ENCODE data around the gene HAND2.

The HAND2 gene

DNA sequence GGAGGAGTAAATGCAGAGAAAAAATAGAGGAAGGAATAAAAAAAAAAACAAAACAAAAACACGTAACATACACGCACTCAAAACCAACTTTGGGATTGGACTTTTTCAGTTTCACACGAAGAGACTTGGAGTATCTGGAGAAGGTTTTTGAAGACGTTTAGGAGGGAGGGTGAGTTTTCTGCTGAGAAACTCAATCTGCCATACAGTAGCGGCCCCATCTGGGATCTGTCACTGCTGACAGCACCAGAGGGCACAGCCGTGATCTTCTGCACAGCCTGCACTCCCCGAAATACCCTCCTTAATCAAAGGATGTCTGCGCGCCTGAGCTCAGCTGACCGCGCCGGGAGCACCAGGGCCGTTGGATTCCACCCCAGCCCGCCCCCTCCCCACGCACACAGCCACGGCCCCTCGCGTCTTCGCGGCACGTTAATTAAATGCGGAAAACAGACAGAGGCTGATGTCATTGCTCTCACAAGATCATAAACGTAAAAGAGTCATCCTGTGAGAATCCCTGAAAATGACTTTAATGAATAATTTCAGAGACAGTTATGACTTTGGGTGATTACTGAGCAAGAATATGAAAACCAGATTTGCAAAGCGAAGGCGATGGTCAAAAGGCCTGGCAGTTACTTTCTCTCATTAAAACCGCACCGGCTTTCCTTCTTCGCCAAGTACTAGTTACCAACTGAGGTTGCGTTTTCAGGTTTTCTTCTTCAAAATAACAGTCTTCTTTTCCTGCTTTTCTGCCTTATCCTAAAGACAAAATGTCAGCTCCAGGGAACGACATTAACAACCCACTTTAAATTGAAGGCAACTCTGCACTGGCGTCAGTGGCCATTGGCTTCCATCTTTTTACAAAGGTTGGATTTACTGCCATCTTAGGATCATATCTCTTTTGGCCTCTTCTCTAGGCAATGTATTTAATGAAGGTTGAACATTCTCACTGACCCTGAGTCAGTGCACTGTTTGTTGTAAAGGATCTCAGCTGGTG is 10.6 kb downstream of the HAND2 start:
- Histone ChIP-seq H2AFZ (ENCODE audit: low read depth, low read length, severe bottlenecking) (no peak overlapping the region), H3K9me3 (ENCODE audit: insufficient read depth, low read length) (no peaks in the 10 kb centered on the region), H3K4me2 (ENCODE audit: low read depth, low read length, poor library complexity, severe bottlenecking) (no peak overlapping the region), H3K9me2 (replicated peaks; ENCODE audit: insufficient read depth, low read length) (no peaks in the 10 kb centered on the region), H3F3A (ENCODE audit: insufficient read depth) (no peaks in the 10 kb centered on the region), H3K4me3 (ENCODE audit: insufficient read depth, low read length, poor library complexity, severe bottlenecking) (no peak overlapping the region), H3K79me2 (ENCODE audit: insufficient read depth, low read length) (no peaks in the 10 kb centered on the region), H3K27ac (ENCODE audit: low read depth, low read length) (no peak overlapping the region), H3K36me3 (ENCODE audit: low read length) (no peaks in the 10 kb centered on the region), H3K27me3 (ENCODE audit: low read length) (no peaks in the 10 kb centered on the region), H4K20me1 (ENCODE audit: low read depth, low read length) (no peaks in the 10 kb centered on the region), H3K9ac (ENCODE audit: low read length) (no peak overlapping the region)
- TF ChIP-seq, protein P1, sequence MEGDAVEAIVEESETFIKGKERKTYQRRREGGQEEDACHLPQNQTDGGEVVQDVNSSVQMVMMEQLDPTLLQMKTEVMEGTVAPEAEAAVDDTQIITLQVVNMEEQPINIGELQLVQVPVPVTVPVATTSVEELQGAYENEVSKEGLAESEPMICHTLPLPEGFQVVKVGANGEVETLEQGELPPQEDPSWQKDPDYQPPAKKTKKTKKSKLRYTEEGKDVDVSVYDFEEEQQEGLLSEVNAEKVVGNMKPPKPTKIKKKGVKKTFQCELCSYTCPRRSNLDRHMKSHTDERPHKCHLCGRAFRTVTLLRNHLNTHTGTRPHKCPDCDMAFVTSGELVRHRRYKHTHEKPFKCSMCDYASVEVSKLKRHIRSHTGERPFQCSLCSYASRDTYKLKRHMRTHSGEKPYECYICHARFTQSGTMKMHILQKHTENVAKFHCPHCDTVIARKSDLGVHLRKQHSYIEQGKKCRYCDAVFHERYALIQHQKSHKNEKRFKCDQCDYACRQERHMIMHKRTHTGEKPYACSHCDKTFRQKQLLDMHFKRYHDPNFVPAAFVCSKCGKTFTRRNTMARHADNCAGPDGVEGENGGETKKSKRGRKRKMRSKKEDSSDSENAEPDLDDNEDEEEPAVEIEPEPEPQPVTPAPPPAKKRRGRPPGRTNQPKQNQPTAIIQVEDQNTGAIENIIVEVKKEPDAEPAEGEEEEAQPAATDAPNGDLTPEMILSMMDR (IDR thresholded peaks at IDR 0.05; ENCODE audit: insufficient read depth, low read length, poor library complexity, severe bottlenecking): no peak
- TF ChIP-seq EZH2phosphoT487 (conservative IDR thresholded peaks at IDR 0.05; ENCODE audit: low read length): no peak

DNA sequence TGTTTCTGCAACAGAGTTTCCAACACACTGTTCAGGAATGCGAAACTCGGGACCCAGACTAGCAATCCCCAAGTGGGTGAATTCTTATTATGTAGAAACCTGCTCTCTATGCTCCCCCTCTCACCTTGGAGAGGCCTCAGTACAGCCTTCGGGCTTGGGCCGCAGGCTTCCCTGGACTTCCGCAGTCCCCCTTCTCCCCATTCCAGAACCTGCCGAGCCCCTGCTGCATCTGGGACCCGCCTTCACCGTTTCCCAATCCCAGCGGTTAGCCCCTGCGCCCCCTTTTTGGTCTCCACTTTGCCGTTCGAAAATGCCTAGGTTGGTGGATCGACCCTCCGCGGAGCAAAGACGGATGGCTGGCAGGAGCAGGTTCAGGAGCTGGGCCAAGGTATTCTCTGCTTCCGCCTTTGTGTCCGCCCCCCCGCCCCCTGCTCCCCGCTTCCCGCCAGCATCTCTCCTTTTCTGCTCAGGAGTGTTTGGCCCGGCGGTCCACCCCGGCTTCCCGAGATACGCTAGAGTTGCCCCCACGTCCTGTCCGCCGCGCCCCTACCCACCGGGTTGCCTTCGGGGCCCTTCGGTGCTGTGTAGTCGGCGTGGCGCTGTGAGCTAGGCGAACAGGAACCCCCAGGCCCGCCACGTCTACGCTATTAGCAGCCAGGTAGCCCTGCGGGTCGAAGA is 11.5 kb downstream of the HAND2 start:
- Histone ChIP-seq H3K9ac (ENCODE audit: low read length) (no peak overlapping the region), H3K9me2 (replicated peaks; ENCODE audit: insufficient read depth, low read length) (no peaks in the 10 kb centered on the region), H3K79me2 (ENCODE audit: insufficient read depth, low read length) (no peaks in the 10 kb centered on the region), H3K4me2 (ENCODE audit: low read depth, low read length, poor library complexity, severe bottlenecking) (no peak overlapping the region), H3F3A (ENCODE audit: insufficient read depth) (no peaks in the 10 kb centered on the region), H3K27me3 (ENCODE audit: low read length) (no peaks in the 10 kb centered on the region), H3K27ac (ENCODE audit: low read depth, low read length) (no peak overlapping the region), H3K36me3 (ENCODE audit: low read length) (no peaks in the 10 kb centered on the region), H4K20me1 (ENCODE audit: low read depth, low read length) (no peaks in the 10 kb centered on the region), H3K9me3 (ENCODE audit: insufficient read depth, low read length) (no peaks in the 10 kb centered on the region), H3K4me3 (ENCODE audit: insufficient read depth, low read length, poor library complexity, severe bottlenecking) (no peak overlapping the region), H2AFZ (ENCODE audit: low read depth, low read length, severe bottlenecking) (no peak overlapping the region)
- TF ChIP-seq EZH2phosphoT487 (conservative IDR thresholded peaks at IDR 0.05; ENCODE audit: low read length): no peak
- TF ChIP-seq, protein P1 (IDR thresholded peaks at IDR 0.05; ENCODE audit: insufficient read depth, low read length, poor library complexity, severe bottlenecking): no peak

DNA sequence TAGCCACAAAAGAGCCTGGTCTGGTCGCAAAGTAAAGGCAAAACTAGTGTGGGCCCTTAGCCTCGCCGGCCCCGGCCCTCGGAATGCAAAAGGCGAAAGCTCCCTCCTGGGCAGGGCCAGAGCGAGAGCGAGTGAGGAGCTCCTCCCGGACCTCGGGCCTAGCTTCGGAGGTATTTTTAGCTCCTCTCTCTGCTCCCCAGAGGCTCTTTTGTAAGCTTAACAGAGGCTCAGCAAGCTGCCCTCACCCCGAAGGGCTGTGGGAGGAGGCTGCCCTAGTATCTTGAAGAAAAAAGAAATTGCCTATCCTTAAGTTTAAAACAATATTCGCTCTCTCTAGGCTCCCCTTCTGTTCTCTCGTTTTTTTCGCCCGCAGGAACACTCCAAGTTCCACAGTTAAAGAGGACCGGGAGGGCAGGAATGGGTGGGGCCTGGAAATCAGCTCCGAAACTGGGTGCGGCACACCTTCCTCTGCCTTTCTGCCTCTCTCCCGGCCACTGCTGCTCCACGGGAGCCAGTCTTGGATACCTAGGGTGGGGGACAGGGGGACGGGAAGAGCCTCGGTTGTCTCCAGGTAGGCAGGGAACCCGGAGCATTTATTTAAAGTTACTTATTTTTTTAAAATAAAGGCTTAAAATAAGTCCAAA is 12.1 kb downstream of the HAND2 start:
- no peak overlapping the region for H2AFZ ChIP-seq (ENCODE audit: low read depth, low read length, severe bottlenecking)
- H4K20me1 ChIP-seq (ENCODE audit: low read depth, low read length): no peaks in the 10 kb centered on the region
- no peaks in the 10 kb centered on the region for H3K9me3 ChIP-seq (ENCODE audit: insufficient read depth, low read length)
- no peaks in the 10 kb centered on the region for H3K36me3 ChIP-seq (ENCODE audit: low read length)
- no peak overlapping the region for H3K9ac ChIP-seq (ENCODE audit: low read length)
- no peaks in the 10 kb centered on the region for H3K9me2 ChIP-seq (replicated peaks; ENCODE audit: insufficient read depth, low read length)
- H3K27ac ChIP-seq (ENCODE audit: low read depth, low read length): no peak overlapping the region
- no peak overlapping the region for H3K4me3 ChIP-seq (ENCODE audit: insufficient read depth, low read length, poor library complexity, severe bottlenecking)
- H3K27me3 ChIP-seq (ENCODE audit: low read length): no peaks in the 10 kb centered on the region
- no peak for TF ChIP-seq EZH2phosphoT487 (conservative IDR thresholded peaks at IDR 0.05; ENCODE audit: low read length)
- TF ChIP-seq, protein P1 (IDR thresholded peaks at IDR 0.05; ENCODE audit: insufficient read depth, low read length, poor library complexity, severe bottlenecking): no peak
- no peak overlapping the region for H3K4me2 ChIP-seq (ENCODE audit: low read depth, low read length, poor library complexity, severe bottlenecking)
- H3F3A ChIP-seq (ENCODE audit: insufficient read depth): no peaks in the 10 kb centered on the region
- no peaks in the 10 kb centered on the region for H3K79me2 ChIP-seq (ENCODE audit: insufficient read depth, low read length)

All from SU-DHL-6 (cell line).